ENCODE measurements around the gene PLK1. TPM values are rescaled to one million over a fixed set of nuclear protein-coding genes. Genes with fewer than 3 reads are reported as not detected.

Gene PLK1
- total and polyA plus RNA-seq, 2 experiments from 2014 or later: 17.2 to 32.7 TPM

- in situ Hi-C loops (cut with MboI): no loop called here
- no peak for DNase-seq
- no peak for TF ChIP-seq EZH2 (IDR thresholded peaks at IDR 0.05; ENCODE audit: insufficient read depth, poor library complexity, severe bottlenecking)
- no peak for TF ChIP-seq EZH2phosphoT487 (IDR thresholded peaks at IDR 0.05; ENCODE audit: insufficient read depth, low read depth)
Measured at GRCh38 chr16:23650674-23651416, 27.8 kb upstream of the PLK1 start.

GRCh38 chr16:23651943-23652468 lies 26.7 kb upstream of the PLK1 start:
- no peaks in the 10 kb centered on the region for H3F3A ChIP-seq (ENCODE audit: insufficient read depth)
- no peak overlapping the region for H2AFZ ChIP-seq
- no peak overlapping the region for H3K9ac ChIP-seq
- no peaks in the 10 kb centered on the region for H3K9me3 ChIP-seq (ENCODE audit: low read depth)
- no peak for TF ChIP-seq EZH2 (IDR thresholded peaks at IDR 0.05; ENCODE audit: insufficient read depth, poor library complexity, severe bottlenecking)
- TF ChIP-seq EZH2phosphoT487 (IDR thresholded peaks at IDR 0.05; ENCODE audit: insufficient read depth, low read depth): no peak
- no peak overlapping the region for H3K4me2 ChIP-seq (ENCODE audit: unreplicated experiment)
- no peak overlapping the region for H3K4me3 ChIP-seq
- no peaks in the 10 kb centered on the region for H3K4me1 ChIP-seq (ENCODE audit: insufficient read depth)
- H3K27me3 ChIP-seq (replicated peaks; ENCODE audit: insufficient read depth): no peaks in the 10 kb centered on the region
- no peak for DNase-seq
- no peaks in the 10 kb centered on the region for H3K9me2 ChIP-seq (ENCODE audit: insufficient read depth)
- no peaks in the 10 kb centered on the region for H4K20me1 ChIP-seq (ENCODE audit: insufficient read depth)
- in situ Hi-C loops (cut with MboI): no loop called here
- WGBS, 2 experiments (ENCODE audit: low coverage in 1 of 2, low lambda C conversion rate in 2 of 2, missing lambda C conversion rate in 2 of 2): 84 to 89% methylated on average over 4 of the region's 4 CpGs
- no peak overlapping the region for H3K27ac ChIP-seq
- peaks cover 30% of the 10 kb centered on the region for H3K36me3 ChIP-seq (ENCODE audit: low read depth)
- H3K79me2 ChIP-seq (ENCODE audit: insufficient read depth): peaks cover 99% of the 10 kb centered on the region

More at GRCh38 chr16:23650674-23651416, 27.8 kb upstream of the PLK1 start:
- no peaks in the 10 kb centered on the region for H3K27me3 ChIP-seq (replicated peaks; ENCODE audit: insufficient read depth)
- no peak overlapping the region for H3K9ac ChIP-seq
- no peaks in the 10 kb centered on the region for H3K4me1 ChIP-seq (ENCODE audit: insufficient read depth)
- peaks cover 100% of the 10 kb centered on the region for H3K79me2 ChIP-seq (ENCODE audit: insufficient read depth)
- no peak overlapping the region for H3K27ac ChIP-seq
- H3K4me3 ChIP-seq: no peak overlapping the region
- H2AFZ ChIP-seq: no peak overlapping the region
- no peaks in the 10 kb centered on the region for H3K9me2 ChIP-seq (ENCODE audit: insufficient read depth)
- H4K20me1 ChIP-seq (ENCODE audit: insufficient read depth): peaks cover 3% of the 10 kb centered on the region; the same call in 1 of the 2 replicates
- H3K4me2 ChIP-seq (ENCODE audit: unreplicated experiment): no peak overlapping the region
- peaks cover 35% of the 10 kb centered on the region for H3K36me3 ChIP-seq (ENCODE audit: low read depth)
- no peaks in the 10 kb centered on the region for H3F3A ChIP-seq (ENCODE audit: insufficient read depth)
- no peaks in the 10 kb centered on the region for H3K9me3 ChIP-seq (ENCODE audit: low read depth)
- 85 to 87% methylated on average over 4 of the region's 4 CpGs for WGBS, 2 experiments (ENCODE audit: low coverage in 1 of 2, low lambda C conversion rate in 2 of 2, missing lambda C conversion rate in 2 of 2)

GRCh38 chr16:23663918-23664317 lies 14.8 kb upstream of the PLK1 start:
- Histone ChIP-seq H2AFZ (no peak overlapping the region), H3K27ac (no peak overlapping the region), H4K20me1 (ENCODE audit: insufficient read depth) (no peaks in the 10 kb centered on the region), H3K27me3 (replicated peaks; ENCODE audit: insufficient read depth) (no peaks in the 10 kb centered on the region), H3F3A (ENCODE audit: insufficient read depth) (peaks cover 18% of the 10 kb centered on the region), H3K9me3 (ENCODE audit: low read depth) (no peaks in the 10 kb centered on the region), H3K9ac (no peak overlapping the region), H3K4me3 (no peak overlapping the region), H3K79me2 (ENCODE audit: insufficient read depth) (peaks cover 30% of the 10 kb centered on the region), H3K4me1 (ENCODE audit: insufficient read depth) (no peaks in the 10 kb centered on the region), H3K36me3 (ENCODE audit: low read depth) (peaks cover 80% of the 10 kb centered on the region), H3K4me2 (ENCODE audit: unreplicated experiment) (no peak overlapping the region), H3K9me2 (ENCODE audit: insufficient read depth) (no peaks in the 10 kb centered on the region)
- in situ Hi-C loops (cut with MboI): no loop called here
- 97 to 100% methylated on average over 2 of the region's 2 CpGs for WGBS, 2 experiments (ENCODE audit: low coverage in 1 of 2, low lambda C conversion rate in 2 of 2, missing lambda C conversion rate in 2 of 2)
- no peak for DNase-seq
- no peak for TF ChIP-seq EZH2 (IDR thresholded peaks at IDR 0.05; ENCODE audit: insufficient read depth, poor library complexity, severe bottlenecking)
- TF ChIP-seq EZH2phosphoT487 (IDR thresholded peaks at IDR 0.05; ENCODE audit: insufficient read depth, low read depth): no peak

GRCh38 chr16:23666571-23667354 lies 11.9 kb upstream of the PLK1 start:
- in situ Hi-C loops (cut with MboI): no loop called here
- peaks cover 56% of the 10 kb centered on the region for H3K36me3 ChIP-seq (ENCODE audit: low read depth)
- H3K4me1 ChIP-seq (ENCODE audit: insufficient read depth): peaks cover 16% of the 10 kb centered on the region
- whole genome bisulfite sequencing, 2 experiments (ENCODE audit: low coverage in 1 of 2, low lambda C conversion rate in 2 of 2, missing lambda C conversion rate in 2 of 2): 95 to 98% methylated on average over 7 of the region's 7 CpGs
- no peaks in the 10 kb centered on the region for H3K9me2 ChIP-seq (ENCODE audit: insufficient read depth)
- no peak overlapping the region for H3K4me2 ChIP-seq (ENCODE audit: unreplicated experiment)
- H3K27me3 ChIP-seq (replicated peaks; ENCODE audit: insufficient read depth): no peaks in the 10 kb centered on the region
- no peak overlapping the region for H3K9ac ChIP-seq
- H3K9me3 ChIP-seq (ENCODE audit: low read depth): no peaks in the 10 kb centered on the region
- TF ChIP-seq EZH2 (IDR thresholded peaks at IDR 0.05; ENCODE audit: insufficient read depth, poor library complexity, severe bottlenecking) (no peak), EZH2phosphoT487 (IDR thresholded peaks at IDR 0.05; ENCODE audit: insufficient read depth, low read depth) (no peak)
- no peak overlapping the region for H2AFZ ChIP-seq
- no peak overlapping the region for H3K4me3 ChIP-seq
- H4K20me1 ChIP-seq (ENCODE audit: insufficient read depth): no peaks in the 10 kb centered on the region
- DNase-seq: no peak
- peaks cover 39% of the 10 kb centered on the region for H3F3A ChIP-seq (ENCODE audit: insufficient read depth)
- peaks cover 12% of the 10 kb centered on the region; the same call in 1 of the 2 replicates for H3K79me2 ChIP-seq (ENCODE audit: insufficient read depth)
- H3K27ac ChIP-seq: no peak overlapping the region

Measured in GM23248 (cell line).